Peyer's patch (tissue), 4 donors: ENCODE results near the gene TBC1D30. TPM values are rescaled to one million over a fixed set of nuclear protein-coding genes. Genes with fewer than 3 reads are reported as not detected.

ENCODE experiments used
- DNase-seq, 3 donors: peaks; one replicate each; pipeline ENCODE4 v3.0.0-alpha.2; 2017 to 2019
- H3K27ac ChIP-seq, 4 donors: fragments of 200-600 bp; sonication (generic); one replicate each; pipeline ENCODE4 v1.5.1; 2016 to 2019
- H3K27me3 ChIP-seq, 2 donors: fragments of 200-600 bp; sonication (generic); one replicate each; pipeline ENCODE4 v1.5.1; 2019
- H3K36me3 ChIP-seq, 3 donors: fragments of 200-600 bp; sonication (generic); one replicate each; pipeline ENCODE4 v1.5.1; 2016 to 2019
- H3K4me1 ChIP-seq, 4 donors: fragments of 200-600 bp; sonication (generic); one replicate each; pipeline ENCODE4 v1.5.1; 2016 to 2019
- H3K4me3 ChIP-seq, 4 donors: fragments of 200-600 bp; sonication (generic); 1 replicate in 3 of 4; 2 replicates in 1 of 4; pipeline ENCODE4 v1.5.1; 2016 to 2019; ENCODE audit warnings: mild to moderate bottlenecking in 1 of 4
- H3K9me3 ChIP-seq, 4 donors: fragments of 200-600 bp; sonication (generic); one replicate each; pipeline ENCODE4 v1.5.1; 2016 to 2019; ENCODE audit warnings: mild to moderate bottlenecking in 1 of 4
- POLR2A ChIP-seq, 2 donors: fragments of 450-650 bp; IDR thresholded peaks; one replicate each; pipeline ENCODE4 v1.5.1; 2017; ENCODE audit warnings: antibody characterized with exemption in 2 of 2, mild to moderate bottlenecking in 2 of 2, moderate library complexity in 2 of 2
- total RNA-seq, 4 donors: library from RNA; depleted of rRNA; stranded (reverse); fragments of >200 nt; gene quantifications; one replicate each; pipeline ENCODE4 v1.1.0, GENCODE V29; 2016
- TF ChIP-seq, protein P1 (sequence below), 6 experiments: fragments of 450-650 bp in 4 of 6; fragments of 200-600 bp in 2 of 6; sonication (generic) in 1 of 6; IDR thresholded peaks; one replicate each; pipeline ENCODE4 v1.5.1; 2017 to 2019; ENCODE audit warnings: antibody characterized with exemption in 6 of 6, mild to moderate bottlenecking in 3 of 6, moderate library complexity in 1 of 6

Gene TBC1D30
- total RNA-seq, 4 donors from 2014 or later: 7.8 to 16.8 (median 10.9) TPM

DNA sequence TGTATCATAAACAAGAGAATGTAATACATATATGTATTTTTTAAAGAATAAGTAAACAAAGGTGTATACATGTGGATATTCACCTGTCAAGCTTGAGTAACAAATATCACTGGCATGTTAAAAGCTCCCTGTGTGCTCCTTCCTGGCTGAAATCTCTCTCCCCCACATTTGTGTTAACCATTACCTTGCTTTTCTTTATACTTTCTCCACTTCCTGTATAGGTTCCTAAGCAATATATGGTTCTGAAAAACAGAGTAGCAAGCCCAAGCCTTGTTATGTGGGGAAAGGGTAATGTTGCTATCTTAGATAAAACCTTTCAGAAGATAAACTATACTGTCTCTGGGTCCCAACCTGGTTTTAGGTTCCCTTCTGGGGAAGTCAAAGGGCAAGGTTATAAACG lies 32.3 kb upstream of the TBC1D30 start:
- Histone ChIP-seq H3K36me3 (no peaks in the 10 kb centered on the region), H3K9me3 (no peaks in the 10 kb centered on the region), H3K27ac (no peak overlapping the region), H3K4me1 (no peaks in the 10 kb centered on the region), H3K27me3 (no peaks in the 10 kb centered on the region), H3K4me3 (no peak overlapping the region)
- TF ChIP-seq POLR2A (IDR thresholded peaks at IDR 0.05): no peak
- TF ChIP-seq, protein P1, sequence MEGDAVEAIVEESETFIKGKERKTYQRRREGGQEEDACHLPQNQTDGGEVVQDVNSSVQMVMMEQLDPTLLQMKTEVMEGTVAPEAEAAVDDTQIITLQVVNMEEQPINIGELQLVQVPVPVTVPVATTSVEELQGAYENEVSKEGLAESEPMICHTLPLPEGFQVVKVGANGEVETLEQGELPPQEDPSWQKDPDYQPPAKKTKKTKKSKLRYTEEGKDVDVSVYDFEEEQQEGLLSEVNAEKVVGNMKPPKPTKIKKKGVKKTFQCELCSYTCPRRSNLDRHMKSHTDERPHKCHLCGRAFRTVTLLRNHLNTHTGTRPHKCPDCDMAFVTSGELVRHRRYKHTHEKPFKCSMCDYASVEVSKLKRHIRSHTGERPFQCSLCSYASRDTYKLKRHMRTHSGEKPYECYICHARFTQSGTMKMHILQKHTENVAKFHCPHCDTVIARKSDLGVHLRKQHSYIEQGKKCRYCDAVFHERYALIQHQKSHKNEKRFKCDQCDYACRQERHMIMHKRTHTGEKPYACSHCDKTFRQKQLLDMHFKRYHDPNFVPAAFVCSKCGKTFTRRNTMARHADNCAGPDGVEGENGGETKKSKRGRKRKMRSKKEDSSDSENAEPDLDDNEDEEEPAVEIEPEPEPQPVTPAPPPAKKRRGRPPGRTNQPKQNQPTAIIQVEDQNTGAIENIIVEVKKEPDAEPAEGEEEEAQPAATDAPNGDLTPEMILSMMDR (IDR thresholded peaks at IDR 0.05): no peak
- DNase-seq: no peak

DNA sequence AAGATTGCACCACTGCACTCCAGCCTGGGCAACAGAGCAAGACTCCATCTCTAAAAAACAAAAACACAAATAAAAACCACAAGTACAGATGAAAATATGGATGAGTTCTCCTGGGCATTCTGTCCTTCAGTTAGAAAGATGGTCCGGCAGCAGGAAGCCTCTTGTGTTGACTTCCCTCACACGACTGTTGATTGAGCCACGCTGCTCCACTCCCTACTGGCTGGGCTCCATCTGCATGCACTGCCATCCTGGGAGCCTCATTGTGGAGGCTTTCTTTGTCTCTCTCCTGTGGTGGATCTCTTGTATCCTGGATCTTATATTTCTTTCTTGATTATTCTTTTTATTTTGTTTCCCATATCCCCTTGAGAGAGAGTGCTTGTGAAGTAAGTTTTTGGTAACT lies 30.8 kb upstream of the TBC1D30 start:
- Histone ChIP-seq H3K4me3 (no peak overlapping the region), H3K27me3 (no peaks in the 10 kb centered on the region), H3K36me3 (no peaks in the 10 kb centered on the region), H3K27ac (no peak overlapping the region), H3K4me1 (no peaks in the 10 kb centered on the region), H3K9me3 (no peaks in the 10 kb centered on the region)
- no peak for DNase-seq
- TF ChIP-seq POLR2A (IDR thresholded peaks at IDR 0.05): no peak
- TF ChIP-seq, protein P1 (IDR thresholded peaks at IDR 0.05): no peak

DNA sequence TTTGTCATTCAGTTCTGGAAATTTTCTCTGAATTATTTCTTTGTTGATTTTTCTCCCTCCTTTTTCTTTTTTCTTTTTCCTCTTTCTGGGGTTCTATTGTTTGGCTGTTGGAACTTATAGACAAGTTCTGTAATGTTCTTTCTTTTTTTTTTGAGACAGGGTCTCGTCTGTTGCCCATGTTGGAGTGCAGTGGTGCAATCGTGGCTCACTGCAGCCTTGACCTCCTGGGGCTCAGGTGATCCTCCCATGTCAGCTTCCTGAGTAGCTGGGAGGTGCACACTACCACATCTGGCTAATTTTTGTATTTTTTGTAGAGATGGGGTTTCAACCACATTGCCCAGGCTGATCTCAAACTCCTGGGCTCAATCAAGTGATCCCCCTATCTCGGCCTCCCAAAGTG lies 30.1 kb upstream of the TBC1D30 start:
- DNase-seq: no peak
- Histone ChIP-seq H3K4me3 (no peak overlapping the region), H3K27ac (no peak overlapping the region), H3K4me1 (no peaks in the 10 kb centered on the region), H3K27me3 (no peaks in the 10 kb centered on the region), H3K36me3 (no peaks in the 10 kb centered on the region), H3K9me3 (no peaks in the 10 kb centered on the region)
- TF ChIP-seq, protein P1 (IDR thresholded peaks at IDR 0.05): no peak
- TF ChIP-seq POLR2A (IDR thresholded peaks at IDR 0.05): no peak

DNA sequence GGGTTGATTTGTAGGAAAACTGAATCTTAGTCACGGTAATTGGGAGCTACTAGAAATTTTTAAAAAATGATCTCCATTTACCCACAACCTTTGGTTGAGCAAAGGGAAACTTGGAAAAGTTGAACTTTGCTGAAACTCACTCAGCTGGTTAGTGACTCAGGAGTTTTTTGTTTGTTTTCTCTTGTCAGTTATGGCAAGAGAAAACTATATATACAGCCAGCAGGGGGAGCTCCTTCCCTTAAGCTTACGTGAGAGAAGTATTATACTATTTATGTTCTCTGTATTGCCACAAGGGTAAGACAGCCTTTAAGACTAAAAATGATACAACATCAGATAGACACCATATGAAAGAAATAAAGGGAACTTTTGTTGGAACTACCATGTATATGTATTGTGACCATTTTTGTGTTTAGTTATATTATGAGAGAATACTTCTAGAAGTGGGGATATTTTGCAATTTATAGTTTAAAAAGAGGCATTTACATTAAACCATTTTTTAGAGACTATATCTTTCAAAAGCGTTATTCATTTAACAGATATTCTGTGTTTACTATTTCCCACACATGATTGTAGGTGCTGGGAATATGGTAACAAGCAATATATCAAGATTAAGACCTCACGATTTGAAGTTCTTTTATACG lies 28.1 kb upstream of the TBC1D30 start:
- no peaks in the 10 kb centered on the region for H3K9me3 ChIP-seq
- H3K4me1 ChIP-seq: no peaks in the 10 kb centered on the region
- H3K4me3 ChIP-seq: no peak overlapping the region
- no peaks in the 10 kb centered on the region for H3K36me3 ChIP-seq
- no peak overlapping the region for H3K27ac ChIP-seq
- no peaks in the 10 kb centered on the region for H3K27me3 ChIP-seq
- TF ChIP-seq, protein P1 (IDR thresholded peaks at IDR 0.05): peak; percentile 38 to 95 (median 78)
- no peak for TF ChIP-seq POLR2A (IDR thresholded peaks at IDR 0.05)
- peak in 2 of 3 donors; percentile 40 to 80 for DNase-seq

DNA sequence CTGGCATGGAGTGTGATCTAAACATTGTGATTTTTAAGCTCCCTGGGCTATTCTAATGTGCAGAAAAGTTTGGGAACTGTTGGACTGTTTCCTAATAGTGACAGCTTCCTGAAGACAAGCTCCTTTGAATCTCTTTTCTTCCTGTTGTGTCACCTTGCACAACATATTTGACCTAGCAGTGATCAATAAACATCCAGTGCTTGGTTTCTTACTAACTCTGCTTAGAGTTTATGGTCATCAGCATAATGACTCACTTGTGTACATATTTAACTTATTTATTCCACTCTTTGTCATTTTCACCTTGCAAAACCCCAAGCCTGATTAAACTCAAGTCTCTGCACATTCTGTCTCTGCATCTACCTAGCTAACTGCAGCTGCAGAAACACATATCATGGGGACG lies 27.3 kb upstream of the TBC1D30 start:
- no peak overlapping the region for H3K27ac ChIP-seq

More for the DNA sequence above, 27.3 kb upstream of the TBC1D30 start:
- Histone ChIP-seq H3K4me1 (no peaks in the 10 kb centered on the region), H3K27me3 (no peaks in the 10 kb centered on the region), H3K4me3 (no peak overlapping the region), H3K9me3 (no peaks in the 10 kb centered on the region), H3K36me3 (no peaks in the 10 kb centered on the region)
- DNase-seq: no peak
- no peak for TF ChIP-seq POLR2A (IDR thresholded peaks at IDR 0.05)
- TF ChIP-seq, protein P1 (IDR thresholded peaks at IDR 0.05): no peak
